Tibial artery (tissue), 4 donors: ENCODE measurements around the gene IFT27.

Source experiments
- DNase-seq, 2 donors: peaks; one replicate each; pipeline ENCODE4 v3.0.0-alpha.2; 2019
- H3K27ac ChIP-seq, 2 donors: fragments of 200-600 bp; sonication (generic) in 1 of 2; 1 replicate in 1 of 2; 2 replicates in 1 of 2; pipeline ENCODE4 v1.5.1; 2018 to 2019; ENCODE audit warnings: mild to moderate bottlenecking in 1 of 2
- H3K27me3 ChIP-seq, 2 donors: fragments of 200-600 bp; sonication (generic) in 1 of 2; one replicate each; pipeline versions ENCODE4 v1.5.1 to v1.6.0; 2016 to 2019
- H3K36me3 ChIP-seq, 3 donors: fragments of 200-600 bp; sonication (generic) in 2 of 3; one replicate each; pipeline ENCODE4 v1.5.1; 2016 to 2019; ENCODE audit warnings: mild to moderate bottlenecking in 2 of 3
- H3K4me1 ChIP-seq, 4 donors: fragments of 200-600 bp; sonication (generic) in 2 of 4; 1 replicate in 3 of 4; 2 replicates in 1 of 4; pipeline ENCODE4 v1.5.1; 2016 to 2019
- H3K4me3 ChIP-seq, 2 donors: fragments of 200-600 bp; sonication (generic) in 1 of 2; 1 replicate in 1 of 2; 2 replicates in 1 of 2; pipeline ENCODE4 v1.5.1; 2018 to 2019; ENCODE audit warnings: mild to moderate bottlenecking in 2 of 2
- H3K9me3 ChIP-seq, 3 donors: fragments of 200-600 bp; sonication (generic) in 1 of 3; one replicate each; pipeline ENCODE4 v1.5.1; 2016 to 2019
- intact Hi-C: fragments of 100-400 bp; cut with DNase I; formaldehyde crosslinking; loops from one replicate; pipeline ENCODE4 v1.15.0; 2023; ENCODE audit warnings: low total_unique reads
- TF ChIP-seq, protein P1 (sequence below), 2 experiments: fragments of 200-600 bp in 1 of 2; fragments of 450-650 bp in 1 of 2; IDR thresholded peaks; one replicate each; pipeline ENCODE4 v1.5.1; 2017 to 2019; ENCODE audit warnings: antibody characterized with exemption in 2 of 2, mild to moderate bottlenecking in 1 of 2, moderate library complexity in 1 of 2

IFT27 gene

DNA sequence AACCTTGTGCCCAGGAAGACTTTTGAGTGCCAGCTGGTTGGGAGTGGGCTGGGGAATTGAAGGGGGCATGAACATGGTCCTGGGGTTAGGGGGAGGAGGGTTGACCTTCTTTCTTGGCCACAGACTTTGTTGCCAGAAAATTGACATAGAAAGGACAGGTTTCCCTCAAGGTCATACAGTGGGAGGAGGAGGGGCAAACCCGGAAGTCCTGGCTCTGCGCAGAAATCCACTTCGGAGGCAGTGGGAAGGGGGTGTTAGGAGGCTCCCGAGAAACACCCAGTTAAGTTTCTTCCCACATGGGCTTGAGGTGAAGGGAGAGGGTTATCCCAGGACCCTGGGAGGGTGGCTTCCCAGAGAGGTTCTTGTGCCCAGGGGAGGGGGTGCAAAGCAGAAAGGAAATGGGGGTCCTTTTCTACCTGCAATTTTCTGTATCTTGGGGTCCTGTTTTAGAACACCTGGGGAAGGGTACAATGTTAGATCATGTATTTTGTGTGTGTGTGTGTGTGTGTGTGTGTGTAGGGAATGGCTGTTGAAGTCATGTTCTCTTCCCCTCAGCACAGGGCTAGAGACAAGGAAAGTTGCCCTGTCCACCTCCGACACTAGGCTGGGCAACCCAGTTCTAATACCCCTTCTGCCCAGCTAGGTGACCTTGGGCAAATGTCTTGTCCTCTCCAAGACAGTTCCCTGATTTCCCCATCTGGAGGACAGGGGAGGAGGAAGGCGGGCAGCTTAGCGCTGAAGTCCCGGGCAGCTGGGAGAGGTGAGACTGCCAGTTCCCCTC is 39.8 kb upstream of the IFT27 start:
- TF ChIP-seq, protein P1, sequence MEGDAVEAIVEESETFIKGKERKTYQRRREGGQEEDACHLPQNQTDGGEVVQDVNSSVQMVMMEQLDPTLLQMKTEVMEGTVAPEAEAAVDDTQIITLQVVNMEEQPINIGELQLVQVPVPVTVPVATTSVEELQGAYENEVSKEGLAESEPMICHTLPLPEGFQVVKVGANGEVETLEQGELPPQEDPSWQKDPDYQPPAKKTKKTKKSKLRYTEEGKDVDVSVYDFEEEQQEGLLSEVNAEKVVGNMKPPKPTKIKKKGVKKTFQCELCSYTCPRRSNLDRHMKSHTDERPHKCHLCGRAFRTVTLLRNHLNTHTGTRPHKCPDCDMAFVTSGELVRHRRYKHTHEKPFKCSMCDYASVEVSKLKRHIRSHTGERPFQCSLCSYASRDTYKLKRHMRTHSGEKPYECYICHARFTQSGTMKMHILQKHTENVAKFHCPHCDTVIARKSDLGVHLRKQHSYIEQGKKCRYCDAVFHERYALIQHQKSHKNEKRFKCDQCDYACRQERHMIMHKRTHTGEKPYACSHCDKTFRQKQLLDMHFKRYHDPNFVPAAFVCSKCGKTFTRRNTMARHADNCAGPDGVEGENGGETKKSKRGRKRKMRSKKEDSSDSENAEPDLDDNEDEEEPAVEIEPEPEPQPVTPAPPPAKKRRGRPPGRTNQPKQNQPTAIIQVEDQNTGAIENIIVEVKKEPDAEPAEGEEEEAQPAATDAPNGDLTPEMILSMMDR (IDR thresholded peaks at IDR 0.05): no peak
- no peak for DNase-seq
- Histone ChIP-seq H3K9me3 (no peaks in the 10 kb centered on the region), H3K4me3 (no peak overlapping the region), H3K4me1 (peaks cover 0 to 12% (median 12%) of the 10 kb centered on the region in 4 donors), H3K27me3 (peaks cover 0 to 94% of the 10 kb centered on the region in 2 donors), H3K27ac (no peak overlapping the region), H3K36me3 (no peaks in the 10 kb centered on the region)
- intact Hi-C loops: no loop called here

DNA sequence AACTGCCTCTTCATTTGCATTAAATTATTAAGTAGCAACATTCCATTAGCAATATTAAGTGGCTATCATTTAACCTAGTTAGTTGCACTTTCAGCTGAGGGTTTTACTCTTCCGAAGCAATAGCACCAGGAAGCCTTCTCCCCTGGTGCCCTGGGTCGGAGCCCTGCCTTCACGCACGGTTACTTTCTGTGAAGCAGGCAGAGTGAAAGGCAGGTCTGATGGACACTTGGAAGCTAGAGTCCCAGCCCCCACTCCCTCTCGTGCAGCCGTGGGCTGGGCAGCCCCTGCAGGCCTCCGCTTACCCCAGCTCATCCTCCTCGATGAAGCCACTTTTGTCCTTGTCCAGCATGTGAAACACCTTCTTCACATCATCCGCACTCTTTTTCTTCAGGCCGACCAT is 38.9 kb upstream of the IFT27 start:
- H3K4me1 ChIP-seq: peaks cover 0 to 12% (median 12%) of the 10 kb centered on the region in 4 donors
- H3K9me3 ChIP-seq: no peaks in the 10 kb centered on the region
- H3K27ac ChIP-seq: no peak overlapping the region
- DNase-seq: no peak
- H3K36me3 ChIP-seq: no peaks in the 10 kb centered on the region
- TF ChIP-seq, protein P1 (IDR thresholded peaks at IDR 0.05): no peak
- intact Hi-C loops: no loop called here
- H3K4me3 ChIP-seq: no peak overlapping the region
- H3K27me3 ChIP-seq: peaks cover 0 to 91% of the 10 kb centered on the region in 2 donors

DNA sequence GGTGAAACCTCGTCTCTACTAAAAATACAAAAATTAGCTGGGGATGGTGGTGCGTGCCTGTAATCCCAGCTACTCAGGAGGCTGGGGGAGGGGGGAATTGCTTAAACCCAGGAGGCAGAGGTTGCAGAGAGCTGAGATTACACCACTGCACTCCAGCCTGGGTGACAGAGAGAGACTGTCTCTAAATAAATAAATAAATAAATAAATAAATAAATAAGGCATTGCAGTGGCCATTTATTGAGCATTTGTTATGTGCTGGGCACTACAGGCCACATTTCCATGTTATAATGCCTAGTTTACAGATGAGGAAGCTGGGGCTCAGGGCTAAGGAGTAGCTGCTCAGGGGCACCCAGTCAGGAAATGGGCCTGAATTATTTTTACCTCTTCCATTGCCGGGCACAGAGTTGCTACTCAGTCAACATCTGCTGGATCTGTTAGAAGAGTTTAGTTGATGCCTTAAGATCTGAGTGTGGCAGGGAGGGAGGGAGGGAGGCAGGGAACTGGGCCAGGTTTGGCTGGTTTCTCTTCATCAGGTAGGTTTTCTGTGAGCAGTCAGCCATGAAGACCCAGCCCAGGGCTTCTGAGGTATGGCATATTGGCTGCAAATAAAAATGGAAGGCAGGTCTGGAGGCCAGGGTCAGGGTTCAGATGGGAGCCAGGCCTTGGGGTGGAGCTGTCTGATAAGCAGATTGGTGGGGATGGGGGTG is 35.3 kb upstream of the IFT27 start:
- Histone ChIP-seq H3K27me3 (peaks cover 0 to 62% of the 10 kb centered on the region in 2 donors), H3K4me1 (peaks cover 0 to 1% (median under 1%) of the 10 kb centered on the region in 4 donors), H3K4me3 (no peak overlapping the region), H3K36me3 (no peaks in the 10 kb centered on the region), H3K9me3 (no peaks in the 10 kb centered on the region), H3K27ac (no peak overlapping the region)
- DNase-seq: no peak
- TF ChIP-seq, protein P1 (IDR thresholded peaks at IDR 0.05): no peak
- intact Hi-C loops: no loop called here

DNA sequence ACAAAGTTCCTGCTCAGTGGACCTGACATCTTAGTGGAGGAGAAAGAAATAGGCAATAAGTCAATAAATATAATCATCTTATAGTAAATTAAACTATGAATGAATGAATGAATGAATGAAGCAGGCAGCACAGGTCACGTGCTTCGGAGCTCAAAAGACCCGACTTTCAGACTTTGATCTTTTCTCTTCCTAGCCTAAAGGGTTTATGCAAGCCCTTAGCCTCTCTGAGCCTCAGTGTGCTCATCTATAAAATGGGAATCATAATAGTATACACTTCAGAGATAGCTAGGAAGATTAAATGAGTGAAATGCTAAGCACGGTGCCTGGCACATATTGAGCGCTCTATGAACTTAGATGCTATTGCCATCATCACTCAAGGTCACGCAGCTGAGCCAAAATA is 33.4 kb upstream of the IFT27 start:
- no peak for DNase-seq
- no peaks in the 10 kb centered on the region for H3K36me3 ChIP-seq
- TF ChIP-seq, protein P1 (IDR thresholded peaks at IDR 0.05): no peak
- no peak overlapping the region for H3K4me3 ChIP-seq
- H3K27me3 ChIP-seq: peaks cover 0 to 62% of the 10 kb centered on the region in 2 donors
- no peaks in the 10 kb centered on the region for H3K4me1 ChIP-seq
- no peak overlapping the region for H3K27ac ChIP-seq
- H3K9me3 ChIP-seq: no peaks in the 10 kb centered on the region
- intact Hi-C loops: no loop called here

DNA sequence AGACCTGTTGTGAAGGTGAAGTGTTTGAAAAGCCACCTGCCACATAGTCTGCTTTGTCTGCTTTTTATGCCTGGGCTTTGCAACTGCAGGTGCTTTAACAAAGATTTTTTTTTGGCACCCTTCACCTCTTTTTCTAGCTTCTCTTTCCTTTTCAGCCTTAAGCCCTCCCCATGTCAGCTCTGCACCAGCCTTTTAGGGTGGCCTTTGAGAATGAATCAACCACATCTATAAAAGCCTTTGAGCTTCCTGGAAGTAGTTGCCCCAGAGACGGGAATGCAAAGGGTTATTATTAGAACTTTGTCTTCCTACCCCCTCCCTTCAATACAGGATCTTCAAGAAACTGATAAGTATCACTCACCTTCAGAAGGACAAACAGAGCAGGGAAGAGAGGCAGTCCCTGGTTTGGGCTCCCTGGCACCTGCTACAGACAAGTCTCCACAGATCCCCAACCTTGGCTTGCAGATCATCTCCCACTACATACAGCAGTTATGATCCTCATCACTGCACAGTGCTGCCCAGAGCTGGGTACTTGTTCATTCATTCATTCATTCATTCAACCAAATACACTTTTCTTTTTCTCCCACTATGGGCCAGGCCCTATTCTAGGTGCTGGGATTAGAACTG is 32.9 kb upstream of the IFT27 start:
- intact Hi-C loops: no loop called here
- Histone ChIP-seq H3K4me3 (no peak overlapping the region), H3K4me1 (no peaks in the 10 kb centered on the region), H3K27ac (no peak overlapping the region), H3K9me3 (no peaks in the 10 kb centered on the region), H3K27me3 (peaks cover 0 to 61% of the 10 kb centered on the region in 2 donors), H3K36me3 (no peaks in the 10 kb centered on the region)
- TF ChIP-seq, protein P1 (IDR thresholded peaks at IDR 0.05): no peak
- DNase-seq: no peak
